Fibroblast of pulmonary artery (primary cell): ENCODE measurements around the gene VSIG4.

ENCODE experiments used
- DNase-seq: peaks from one replicate; pipeline ENCODE4 v3.0.0-alpha.2; 2010; ENCODE audit warnings: low read depth
- H3K4me3 ChIP-seq: replicated peaks from 2 replicates; pipeline ENCODE4 v1.5.1; 2011; ENCODE audit warnings: low read depth, mild to moderate bottlenecking, control low read depth, low read length, moderate library complexity
- TF ChIP-seq, protein P1 (sequence below): IDR thresholded peaks from 2 replicates; pipeline ENCODE4 v1.5.1; 2011; ENCODE audit warnings: mild to moderate bottlenecking, control low read depth, low read length, inconsistent platforms; ENCODE audit errors: missing control alignments

Gene VSIG4

DNA sequence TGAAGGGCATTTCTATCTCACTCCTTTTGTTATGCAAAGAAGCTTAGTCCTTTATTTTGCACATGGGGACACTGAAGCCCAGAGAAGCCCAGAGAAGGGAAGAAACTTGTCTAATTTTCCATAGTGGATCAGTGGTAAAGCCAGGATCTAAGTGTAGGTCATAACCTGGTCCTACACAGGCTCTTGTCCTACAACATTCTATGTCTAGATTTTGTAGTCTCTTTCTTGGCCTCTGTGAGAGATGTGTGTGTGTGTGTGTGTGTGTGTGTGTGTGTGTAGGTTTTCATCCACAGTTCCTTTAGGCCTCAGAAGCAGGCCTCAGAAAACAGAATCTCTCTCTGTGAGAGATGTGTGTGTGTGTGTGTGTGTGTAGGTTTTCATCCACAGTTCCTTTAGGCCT, 38.3 kb downstream of the VSIG4 start:
- DNase-seq = no peak
- no peak overlapping the region for H3K4me3 ChIP-seq
- TF ChIP-seq, protein P1, sequence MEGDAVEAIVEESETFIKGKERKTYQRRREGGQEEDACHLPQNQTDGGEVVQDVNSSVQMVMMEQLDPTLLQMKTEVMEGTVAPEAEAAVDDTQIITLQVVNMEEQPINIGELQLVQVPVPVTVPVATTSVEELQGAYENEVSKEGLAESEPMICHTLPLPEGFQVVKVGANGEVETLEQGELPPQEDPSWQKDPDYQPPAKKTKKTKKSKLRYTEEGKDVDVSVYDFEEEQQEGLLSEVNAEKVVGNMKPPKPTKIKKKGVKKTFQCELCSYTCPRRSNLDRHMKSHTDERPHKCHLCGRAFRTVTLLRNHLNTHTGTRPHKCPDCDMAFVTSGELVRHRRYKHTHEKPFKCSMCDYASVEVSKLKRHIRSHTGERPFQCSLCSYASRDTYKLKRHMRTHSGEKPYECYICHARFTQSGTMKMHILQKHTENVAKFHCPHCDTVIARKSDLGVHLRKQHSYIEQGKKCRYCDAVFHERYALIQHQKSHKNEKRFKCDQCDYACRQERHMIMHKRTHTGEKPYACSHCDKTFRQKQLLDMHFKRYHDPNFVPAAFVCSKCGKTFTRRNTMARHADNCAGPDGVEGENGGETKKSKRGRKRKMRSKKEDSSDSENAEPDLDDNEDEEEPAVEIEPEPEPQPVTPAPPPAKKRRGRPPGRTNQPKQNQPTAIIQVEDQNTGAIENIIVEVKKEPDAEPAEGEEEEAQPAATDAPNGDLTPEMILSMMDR = no peak

DNA sequence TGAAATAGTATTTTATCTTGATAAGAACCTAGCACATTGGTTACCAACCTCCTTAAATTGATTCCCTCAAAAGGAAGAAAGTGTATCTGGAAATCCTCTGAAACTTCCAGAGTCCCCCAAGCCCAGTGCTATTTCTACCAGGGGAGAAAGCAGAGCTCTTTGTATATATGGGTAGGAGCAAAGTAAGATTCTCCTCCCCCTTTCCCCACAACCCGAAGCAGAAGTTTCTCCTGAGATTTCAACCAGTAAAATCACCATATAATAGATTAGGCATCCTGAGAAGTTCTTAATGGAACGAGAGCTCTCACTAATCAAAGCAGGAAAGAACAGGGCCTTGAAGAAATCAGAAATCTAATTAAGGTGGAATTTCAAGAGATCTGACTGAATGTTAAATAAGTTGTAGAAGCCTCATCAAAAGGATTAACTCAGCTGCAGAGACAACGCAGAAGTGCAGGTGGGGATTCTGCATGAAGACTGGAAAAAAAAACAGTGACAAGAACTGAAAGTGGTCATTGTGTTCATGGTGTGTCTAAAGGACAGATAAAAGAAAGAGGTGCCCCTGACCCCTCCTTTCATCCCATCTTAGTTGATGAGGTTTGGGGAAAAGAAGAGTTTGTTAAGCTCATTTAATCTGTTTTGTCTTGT, 39.1 kb downstream of the VSIG4 start:
- no peak for DNase-seq
- H3K4me3 ChIP-seq = no peak overlapping the region
- TF ChIP-seq, protein P1 = no peak

DNA sequence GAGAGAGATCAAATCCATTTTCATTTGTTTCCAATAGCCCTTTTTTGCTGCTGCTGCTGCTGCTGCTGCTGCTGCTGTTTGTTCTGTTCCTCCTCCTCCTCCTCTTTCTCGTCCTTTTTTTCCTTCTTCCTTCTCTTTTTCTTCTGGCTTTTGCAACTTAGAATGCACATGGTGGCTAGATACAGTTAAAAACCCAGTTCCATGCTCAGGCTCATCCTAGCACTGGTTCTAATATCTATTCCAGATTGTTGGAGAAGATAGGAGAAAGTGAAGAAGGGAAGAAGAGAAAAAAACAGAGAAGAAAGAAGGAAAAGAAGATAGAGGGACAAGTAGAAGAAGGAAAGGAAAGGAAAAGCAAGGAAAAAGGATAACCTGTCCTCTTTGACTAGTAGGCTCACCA, 39.7 kb downstream of the VSIG4 start:
- TF ChIP-seq, protein P1 = no peak

GRCh38 chrX:65999563-66000148, 40.2 kb downstream of the VSIG4 start:
- no peak for DNase-seq
- H3K4me3 ChIP-seq = no peak overlapping the region
- TF ChIP-seq, protein P1 = no peak

More for the DNA sequence above, 39.7 kb downstream of the VSIG4 start:
- no peak for DNase-seq
- H3K4me3 ChIP-seq = no peak overlapping the region

- TF ChIP-seq, protein P1 = no peak
- DNase-seq = no peak
- no peak overlapping the region for H3K4me3 ChIP-seq
These were observed 40.8 kb downstream of the VSIG4 start for GRCh38 chrX:65999029-65999562.

- TF ChIP-seq, protein P1 = no peak
- DNase-seq = no peak
- H3K4me3 ChIP-seq = no peak overlapping the region
These were observed 41.7 kb downstream of the VSIG4 start for GRCh38 chrX:65997978-65998717.
